ENCODE measurements around the gene CFAP57. TPM values are rescaled to one million over a fixed set of nuclear protein-coding genes. Genes with fewer than 3 reads are reported as not detected.

The CFAP57 gene
- total RNA-seq, 1 experiment from 2014 or later = 0.44 TPM

DNA sequence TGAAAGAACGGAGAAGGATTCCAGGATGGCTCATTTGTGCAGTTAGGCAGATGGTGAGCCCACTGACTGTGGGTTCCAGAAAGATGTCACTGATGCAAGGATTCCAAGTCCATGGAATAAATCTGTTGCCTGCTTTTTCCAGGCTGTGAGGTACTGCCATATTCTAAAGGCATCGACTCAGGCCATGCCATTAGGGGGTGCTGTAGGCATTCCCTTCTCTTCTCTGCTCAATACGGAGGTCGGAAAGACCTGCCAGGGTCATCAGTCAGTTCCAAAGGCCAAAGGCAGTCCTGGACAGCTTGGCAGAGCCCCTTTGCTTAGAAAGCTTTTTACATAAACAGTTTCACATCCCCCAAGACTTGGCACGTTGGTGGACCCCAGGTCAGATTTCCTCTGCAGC, 66.0 kb downstream of the CFAP57 start:
- no peaks in the 10 kb centered on the region for H3K27me3 Mint-ChIP-seq (ENCODE audit: insufficient read depth, unreplicated experiment)
- ChIA-PET CTCF (interaction anchor here (0.8 to 1.9 kb wide), 8 partner anchors 11 to 428 kb away, joined by 3 to 9 read pairs (median 4); partner anchors contain the start of gene C1orf210), POLR2A (interaction anchor here (1.5 kb wide), 1 partner anchor 131 kb away, joined by 3 read pairs; no protein-coding TSS in a partner anchor)
- H3K9me3 Mint-ChIP-seq (ENCODE audit: unreplicated experiment) = no peaks in the 10 kb centered on the region
- no peak overlapping the region for H3K4me3 Mint-ChIP-seq (ENCODE audit: unreplicated experiment)
- peak overlapping the region; percentile 3 for H3K27ac Mint-ChIP-seq (ENCODE audit: low read depth, unreplicated experiment)
- BruUV-seq (replicated peaks) = no TSS peak
- TF ChIP-seq, protein P1, sequence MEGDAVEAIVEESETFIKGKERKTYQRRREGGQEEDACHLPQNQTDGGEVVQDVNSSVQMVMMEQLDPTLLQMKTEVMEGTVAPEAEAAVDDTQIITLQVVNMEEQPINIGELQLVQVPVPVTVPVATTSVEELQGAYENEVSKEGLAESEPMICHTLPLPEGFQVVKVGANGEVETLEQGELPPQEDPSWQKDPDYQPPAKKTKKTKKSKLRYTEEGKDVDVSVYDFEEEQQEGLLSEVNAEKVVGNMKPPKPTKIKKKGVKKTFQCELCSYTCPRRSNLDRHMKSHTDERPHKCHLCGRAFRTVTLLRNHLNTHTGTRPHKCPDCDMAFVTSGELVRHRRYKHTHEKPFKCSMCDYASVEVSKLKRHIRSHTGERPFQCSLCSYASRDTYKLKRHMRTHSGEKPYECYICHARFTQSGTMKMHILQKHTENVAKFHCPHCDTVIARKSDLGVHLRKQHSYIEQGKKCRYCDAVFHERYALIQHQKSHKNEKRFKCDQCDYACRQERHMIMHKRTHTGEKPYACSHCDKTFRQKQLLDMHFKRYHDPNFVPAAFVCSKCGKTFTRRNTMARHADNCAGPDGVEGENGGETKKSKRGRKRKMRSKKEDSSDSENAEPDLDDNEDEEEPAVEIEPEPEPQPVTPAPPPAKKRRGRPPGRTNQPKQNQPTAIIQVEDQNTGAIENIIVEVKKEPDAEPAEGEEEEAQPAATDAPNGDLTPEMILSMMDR (IDR thresholded peaks at IDR 0.05; ENCODE audit: unreplicated experiment) = peak; percentile 53
- H3K4me1 Mint-ChIP-seq (ENCODE audit: insufficient read depth, unreplicated experiment) = peaks cover 21% of the 10 kb centered on the region
- H3K36me3 Mint-ChIP-seq (ENCODE audit: insufficient read depth, unreplicated experiment) = no peaks in the 10 kb centered on the region
- intact Hi-C loops (cut with micrococcal nuclease) = loop anchor here (1.0 to 10.0 kb wide), 4 partner anchors 120 to 697 kb away; partner anchors contain the start of genes ARTN, CDC20, MED8 and SZT2
- DNase-seq (ENCODE audit: unreplicated experiment) = peak; percentile 78

DNA sequence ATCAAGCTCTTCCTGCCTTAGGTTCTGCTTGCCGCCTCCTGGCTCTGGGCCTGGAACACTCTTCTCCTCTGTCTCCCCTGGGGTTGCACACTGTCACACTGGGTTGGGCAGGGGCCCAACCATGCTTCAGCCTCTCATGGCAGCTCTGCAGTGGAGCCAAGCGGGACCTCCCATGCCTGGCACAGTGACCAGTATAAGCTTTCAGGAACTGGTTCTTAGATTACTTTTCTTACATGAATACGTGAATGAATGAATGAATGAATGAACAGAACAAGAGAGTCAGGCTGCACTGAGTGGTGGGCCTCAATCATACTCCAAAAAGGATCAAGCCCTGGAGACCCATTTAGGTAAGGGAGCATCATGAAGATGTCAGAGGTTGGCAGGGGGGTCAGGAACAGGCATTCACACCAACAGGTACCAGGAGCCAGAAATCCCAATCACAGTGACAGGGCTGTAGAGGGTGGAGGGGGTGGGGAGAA, 66.9 kb downstream of the CFAP57 start:
- Mint-ChIP-seq H3K27me3 (ENCODE audit: insufficient read depth, unreplicated experiment) (no peaks in the 10 kb centered on the region), H3K9me3 (ENCODE audit: unreplicated experiment) (no peaks in the 10 kb centered on the region), H3K27ac (ENCODE audit: low read depth, unreplicated experiment) (no peak overlapping the region), H3K4me3 (ENCODE audit: unreplicated experiment) (no peak overlapping the region), H3K4me1 (ENCODE audit: insufficient read depth, unreplicated experiment) (peaks cover 21% of the 10 kb centered on the region), H3K36me3 (ENCODE audit: insufficient read depth, unreplicated experiment) (no peaks in the 10 kb centered on the region)
- DNase-seq (ENCODE audit: unreplicated experiment) = no peak
- CTCF ChIA-PET = interaction anchor here (0.8 to 1.9 kb wide), 9 partner anchors 11 to 427 kb away, joined by 3 to 9 read pairs (median 4); partner anchors contain the start of gene HYI
- BruUV-seq (replicated peaks) = no TSS peak
- intact Hi-C loops (cut with micrococcal nuclease) = loop anchor here (1.0 to 10.0 kb wide), 4 partner anchors 119 to 696 kb away; partner anchors contain the start of genes ARTN, CDC20, MED8 and SZT2
- POLR2A ChIA-PET = interaction anchor here (1.1 kb wide), 1 partner anchor 47 kb away, joined by 4 read pairs; the partner anchor contains the start of gene C1orf210
- TF ChIP-seq, protein P1 (IDR thresholded peaks at IDR 0.05; ENCODE audit: unreplicated experiment) = no peak

DNA sequence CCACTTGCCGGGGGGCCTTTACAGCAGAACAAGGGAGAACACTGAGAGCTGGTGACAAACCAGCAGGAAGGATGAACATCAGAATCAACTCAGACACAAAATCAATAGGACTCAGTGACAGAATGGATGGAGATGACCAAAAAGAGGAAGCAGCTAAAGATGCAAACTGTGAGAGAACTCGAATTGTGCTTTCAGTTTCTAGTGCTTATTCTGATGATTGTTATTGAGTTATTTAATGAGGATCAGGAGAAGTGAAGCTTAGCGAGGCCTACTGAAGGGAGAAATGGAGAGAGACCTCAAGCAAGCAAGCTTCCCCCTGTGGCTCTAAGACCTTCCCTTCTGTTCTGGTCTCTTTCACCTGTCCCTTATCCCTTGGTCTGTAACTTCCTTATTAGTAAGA, 67.4 kb downstream of the CFAP57 start:
- BruUV-seq (replicated peaks) = no TSS peak
- intact Hi-C loops (cut with micrococcal nuclease) = loop anchor here (10.0 kb wide), 2 partner anchors 145 to 695 kb away; partner anchors contain the start of genes ARTN, MED8 and SZT2
- H3K27ac Mint-ChIP-seq (ENCODE audit: low read depth, unreplicated experiment) = no peak overlapping the region
- H3K4me3 Mint-ChIP-seq (ENCODE audit: unreplicated experiment) = no peak overlapping the region
- no peaks in the 10 kb centered on the region for H3K27me3 Mint-ChIP-seq (ENCODE audit: insufficient read depth, unreplicated experiment)
- no peaks in the 10 kb centered on the region for H3K9me3 Mint-ChIP-seq (ENCODE audit: unreplicated experiment)
- H3K4me1 Mint-ChIP-seq (ENCODE audit: insufficient read depth, unreplicated experiment) = peaks cover 21% of the 10 kb centered on the region
- no peaks in the 10 kb centered on the region for H3K36me3 Mint-ChIP-seq (ENCODE audit: insufficient read depth, unreplicated experiment)
- TF ChIP-seq, protein P1 (IDR thresholded peaks at IDR 0.05; ENCODE audit: unreplicated experiment) = no peak
- POLR2A ChIA-PET = interaction anchor here (1.1 kb wide), 1 partner anchor 46 kb away, joined by 4 read pairs; the partner anchor contains the start of gene C1orf210
- no peak for DNase-seq (ENCODE audit: unreplicated experiment)
- CTCF ChIA-PET = interaction anchor here (0.6 to 1.9 kb wide), 8 partner anchors 11 to 215 kb away, joined by 3 to 9 read pairs (median 4); partner anchors contain the start of genes C1orf210 and HYI

DNA sequence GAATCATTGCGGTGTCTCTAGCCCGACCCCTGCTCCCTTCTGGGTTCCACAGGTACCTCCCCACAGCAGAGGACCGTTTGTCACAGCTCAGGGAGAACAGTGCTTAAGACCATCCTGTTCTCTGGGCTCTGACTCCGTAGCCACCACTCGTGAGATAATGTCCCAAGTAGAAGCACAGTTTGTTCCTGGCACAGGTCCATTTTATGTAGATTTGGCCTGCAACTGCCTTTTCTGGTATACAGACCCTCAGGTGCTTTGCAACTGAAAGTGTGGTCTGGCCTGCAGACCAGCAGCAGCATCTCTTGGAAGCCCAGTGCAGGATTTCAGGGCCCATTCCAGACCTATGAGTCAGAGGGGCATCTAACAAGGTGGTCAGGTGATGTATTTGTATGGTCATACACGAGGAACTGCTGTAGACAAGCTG, 69.3 kb downstream of the CFAP57 start:
- Mint-ChIP-seq H3K27ac (ENCODE audit: low read depth, unreplicated experiment) (no peak overlapping the region), H3K4me3 (ENCODE audit: unreplicated experiment) (no peak overlapping the region), H3K9me3 (ENCODE audit: unreplicated experiment) (peaks cover 7% of the 10 kb centered on the region), H3K36me3 (ENCODE audit: insufficient read depth, unreplicated experiment) (no peaks in the 10 kb centered on the region), H3K4me1 (ENCODE audit: insufficient read depth, unreplicated experiment) (peaks cover 16% of the 10 kb centered on the region), H3K27me3 (ENCODE audit: insufficient read depth, unreplicated experiment) (no peaks in the 10 kb centered on the region)
- TF ChIP-seq, protein P1 (IDR thresholded peaks at IDR 0.05; ENCODE audit: unreplicated experiment) = no peak
- peak; percentile 34 for DNase-seq (ENCODE audit: unreplicated experiment)
- ChIA-PET CTCF (no interaction called here), POLR2A (no interaction called here)
- intact Hi-C loops (cut with micrococcal nuclease) = no loop called here
- no TSS peak for BruUV-seq (replicated peaks)
